Lower leg skin (tissue), 4 donors: Measurements from ENCODE around the gene IDS. TPM values are rescaled to one million over a fixed set of nuclear protein-coding genes. Genes with fewer than 3 reads are reported as not detected.
"Not testable (repeated sequence)": the region's sequence is repeated elsewhere in the genome, so short reads cannot be mapped to it uniquely, and the experiment has no call there.

Experiments
- DNase-seq, 2 donors: peaks; one replicate each; pipeline ENCODE4 v3.0.0-alpha.2; 2019; ENCODE audit warnings: low spot score in 2 of 2
- H3K4me3 ChIP-seq: fragments of 200-600 bp; sonication (generic); 2 replicates; pipeline ENCODE4 v1.5.1; 2017; ENCODE audit warnings: mild to moderate bottlenecking, low read depth; ENCODE audit not compliant: poor library complexity, severe bottlenecking
- POLR2A ChIP-seq, 2 donors: fragments of 450-650 bp; IDR thresholded peaks; one replicate each; pipeline ENCODE4 v1.6.1; 2016 to 2017; ENCODE audit warnings: antibody characterized with exemption in 2 of 2, mild to moderate bottlenecking in 1 of 2, moderate library complexity in 1 of 2
- WGBS, 2 donors: methylation state at CpG; one replicate each; pipeline ENCODE4 v1.1.5; 2018; 5-methylcytosine and 5-hydroxymethylcytosine counted together
- intact Hi-C: fragments of 100-400 bp; cut with DNase I; formaldehyde crosslinking; loops from one replicate; pipeline ENCODE4 v1.15.0; 2023; ENCODE audit warnings: low total_unique reads
- total RNA-seq, 4 donors: library from RNA; depleted of rRNA; stranded (reverse); fragments of >200 nt; gene quantifications; one replicate each; pipeline ENCODE4 v1.1.0, GENCODE V29; 2016
- TF ChIP-seq, protein P1 (sequence below), 3 donors: fragments of 450-650 bp; IDR thresholded peaks; one replicate each; pipeline ENCODE4 v1.5.1; 2016; ENCODE audit warnings: antibody characterized with exemption in 3 of 3, mild to moderate bottlenecking in 3 of 3, moderate library complexity in 2 of 3

The IDS gene
- total RNA-seq, 4 donors from 2014 or later = 57.2 to 79.5 (median 70.7) TPM

DNA sequence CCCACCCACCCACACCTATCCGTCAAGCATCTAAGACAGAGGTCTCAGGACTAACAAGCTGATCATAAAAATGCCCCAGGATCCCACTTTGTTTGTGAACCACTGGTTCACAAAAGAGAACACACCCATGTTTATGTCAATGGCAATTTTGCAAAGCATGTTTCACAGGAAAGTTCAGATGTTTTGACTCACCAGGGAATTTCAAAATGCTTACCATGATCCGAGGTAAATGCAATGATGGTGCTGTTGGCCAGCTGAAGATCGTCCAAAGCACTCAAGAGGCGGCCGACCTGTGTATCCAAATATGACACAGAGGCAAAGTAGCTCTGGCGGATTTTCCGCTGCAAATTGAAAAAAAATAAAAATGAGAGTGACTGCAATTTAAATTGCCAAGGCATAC is 15.0 kb downstream of the IDS start:
- intact Hi-C loops = no loop called here
- DNase-seq = no peak
- 66 to 68% methylated on average over 7 of the region's 7 CpGs for WGBS, 2 donors
- TF ChIP-seq, protein P1, sequence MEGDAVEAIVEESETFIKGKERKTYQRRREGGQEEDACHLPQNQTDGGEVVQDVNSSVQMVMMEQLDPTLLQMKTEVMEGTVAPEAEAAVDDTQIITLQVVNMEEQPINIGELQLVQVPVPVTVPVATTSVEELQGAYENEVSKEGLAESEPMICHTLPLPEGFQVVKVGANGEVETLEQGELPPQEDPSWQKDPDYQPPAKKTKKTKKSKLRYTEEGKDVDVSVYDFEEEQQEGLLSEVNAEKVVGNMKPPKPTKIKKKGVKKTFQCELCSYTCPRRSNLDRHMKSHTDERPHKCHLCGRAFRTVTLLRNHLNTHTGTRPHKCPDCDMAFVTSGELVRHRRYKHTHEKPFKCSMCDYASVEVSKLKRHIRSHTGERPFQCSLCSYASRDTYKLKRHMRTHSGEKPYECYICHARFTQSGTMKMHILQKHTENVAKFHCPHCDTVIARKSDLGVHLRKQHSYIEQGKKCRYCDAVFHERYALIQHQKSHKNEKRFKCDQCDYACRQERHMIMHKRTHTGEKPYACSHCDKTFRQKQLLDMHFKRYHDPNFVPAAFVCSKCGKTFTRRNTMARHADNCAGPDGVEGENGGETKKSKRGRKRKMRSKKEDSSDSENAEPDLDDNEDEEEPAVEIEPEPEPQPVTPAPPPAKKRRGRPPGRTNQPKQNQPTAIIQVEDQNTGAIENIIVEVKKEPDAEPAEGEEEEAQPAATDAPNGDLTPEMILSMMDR (IDR thresholded peaks at IDR 0.05) = no peak
- no peak for TF ChIP-seq POLR2A (IDR thresholded peaks at IDR 0.05)
- H3K4me3 ChIP-seq = no peak overlapping the region

DNA sequence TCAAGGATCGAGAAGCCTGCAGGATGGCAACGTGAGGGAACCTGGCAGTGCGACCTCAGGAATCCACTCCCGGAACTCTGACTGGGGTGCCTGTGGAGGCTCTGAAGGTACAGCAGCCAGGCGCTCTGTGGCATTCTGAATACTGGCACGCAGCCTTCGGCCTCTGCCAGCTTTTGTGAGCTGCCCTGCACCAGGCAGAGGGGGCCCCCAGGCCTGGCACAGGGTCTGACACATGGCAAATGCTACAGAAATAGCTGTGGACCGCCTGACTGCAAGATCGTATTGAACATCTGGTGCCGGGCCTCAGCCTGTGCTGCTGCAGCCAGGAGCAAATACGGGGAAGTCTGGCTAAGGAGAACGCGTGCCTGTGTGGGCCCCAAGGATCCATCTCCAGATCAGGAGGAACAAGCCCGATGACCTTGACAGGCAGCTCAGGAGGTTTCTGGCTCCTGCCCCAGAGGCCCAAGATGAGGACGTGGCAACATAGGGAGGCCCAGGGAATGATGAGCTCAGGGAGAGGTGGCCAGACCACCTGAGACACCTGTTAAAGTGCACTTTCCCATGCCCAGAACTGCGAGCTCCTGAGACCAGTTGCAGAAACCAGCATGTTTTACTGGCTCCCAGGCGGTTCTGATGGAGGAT is 16.6 kb downstream of the IDS start:
- H3K4me3 ChIP-seq, intact Hi-C loops: not testable (repeated sequence)
- whole genome bisulfite sequencing, 2 donors = 72 to 85% methylated on average over 7 to 8 of the region's 17 CpGs
- peak in 1 of 2 donors; percentile 57 for DNase-seq

DNA sequence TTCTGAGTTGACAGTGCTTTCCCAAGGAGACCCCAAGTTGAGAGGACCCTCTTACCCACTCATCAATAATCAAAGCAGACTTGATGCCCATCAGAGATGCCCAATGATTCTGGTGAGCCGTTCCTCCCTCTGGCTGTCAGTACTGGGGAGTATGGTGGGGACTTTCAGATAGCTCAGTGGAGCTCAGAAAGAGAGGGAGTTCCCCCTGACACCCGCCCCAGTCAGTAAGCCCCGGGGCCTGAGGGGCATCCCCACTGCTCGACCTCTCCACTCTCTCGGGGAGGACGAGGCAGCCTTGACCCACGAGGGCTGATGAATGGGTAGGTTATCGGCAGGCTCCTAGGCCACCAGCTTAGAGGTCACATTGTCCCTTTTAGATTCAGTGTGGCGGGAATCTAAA is 17.1 kb downstream of the IDS start:
- intact Hi-C loops = not testable (repeated sequence)

DNA sequence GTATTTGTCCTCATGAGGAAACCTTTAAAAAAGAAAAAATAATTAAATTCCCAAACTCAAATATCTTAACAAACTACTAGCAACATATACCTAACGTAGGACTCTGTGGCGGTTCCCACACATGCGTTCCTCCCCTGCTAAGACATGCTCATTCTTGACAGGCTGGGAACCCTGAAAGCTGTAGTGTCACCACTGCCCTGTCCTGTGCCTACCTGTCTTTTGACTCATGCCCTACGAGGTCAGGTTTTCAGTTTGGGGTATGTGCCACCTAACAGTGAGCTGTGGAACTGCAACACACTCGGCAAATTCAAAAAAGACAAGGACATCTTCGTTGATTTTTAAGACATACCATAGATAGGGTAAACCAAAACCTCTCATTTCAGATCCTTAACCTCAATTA is 17.8 kb downstream of the IDS start:
- intact Hi-C loops = no loop called here
- peak in 1 of 2 donors; percentile 52 for DNase-seq
- no peak overlapping the region for H3K4me3 ChIP-seq
- 56 to 62% methylated on average over 6 of the region's 6 CpGs for WGBS, 2 donors
- TF ChIP-seq, protein P1 (IDR thresholded peaks at IDR 0.05) = no peak
- TF ChIP-seq POLR2A (IDR thresholded peaks at IDR 0.05) = no peak

More for the DNA sequence above, 17.1 kb downstream of the IDS start:
- DNase-seq = peak in 1 of 2 donors; percentile 2
- not testable (repeated sequence) for H3K4me3 ChIP-seq
- WGBS, 2 donors = 100% methylated on average over 1 of the region's 9 CpGs; no CpG with 5 or more reads in 1 of the 2 donors

DNA sequence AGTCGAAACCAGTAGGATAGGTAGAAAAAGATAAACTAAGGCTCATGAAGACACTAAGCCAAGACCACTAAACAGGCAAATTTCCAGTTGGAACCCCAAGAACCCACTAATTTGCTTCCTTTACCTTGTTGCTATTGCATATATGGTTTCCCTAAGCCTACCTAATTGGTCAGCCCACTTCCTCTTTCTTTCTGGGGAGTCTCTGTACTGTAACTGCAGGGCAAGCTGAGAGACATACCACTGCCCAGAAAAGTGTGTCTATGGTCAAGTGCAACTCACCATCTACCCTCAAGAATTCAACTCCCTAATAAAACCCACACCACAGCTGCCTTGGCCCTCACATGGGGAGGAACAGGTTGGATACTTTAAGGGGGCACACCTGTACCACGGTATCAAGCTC is 28.6 kb downstream of the IDS start:
- DNase-seq = no peak
- no peak overlapping the region for H3K4me3 ChIP-seq
- intact Hi-C loops = no loop called here
- TF ChIP-seq, protein P1 (IDR thresholded peaks at IDR 0.05) = no peak
- 79 to 100% methylated on average over 2 of the region's 2 CpGs for WGBS, 2 donors

DNA sequence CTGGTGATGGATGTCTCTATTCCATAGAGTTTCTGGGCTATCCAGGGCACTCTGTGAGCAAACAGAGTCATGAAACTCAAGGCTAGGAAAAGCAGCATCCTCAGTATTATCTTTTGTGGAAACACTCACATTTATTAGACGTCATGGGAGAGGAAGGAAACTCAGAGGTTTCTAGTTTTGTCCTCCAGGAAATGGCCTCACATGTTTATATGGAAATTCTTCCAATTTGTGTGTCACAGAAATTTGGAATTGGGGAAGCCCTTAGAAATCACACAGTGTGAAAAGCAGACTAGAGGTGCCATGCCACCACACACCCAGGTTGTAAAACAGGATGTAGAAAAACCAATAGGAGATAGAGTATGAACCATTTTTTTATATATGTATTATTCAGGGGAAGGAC is 31.1 kb downstream of the IDS start:
- intact Hi-C loops = no loop called here
- no peak overlapping the region for H3K4me3 ChIP-seq
- DNase-seq = no peak
- 23 to 59% methylated on average over 1 of the region's 1 CpG for WGBS, 2 donors
- TF ChIP-seq, protein P1 (IDR thresholded peaks at IDR 0.05) = no peak
- no peak for TF ChIP-seq POLR2A (IDR thresholded peaks at IDR 0.05)

DNA sequence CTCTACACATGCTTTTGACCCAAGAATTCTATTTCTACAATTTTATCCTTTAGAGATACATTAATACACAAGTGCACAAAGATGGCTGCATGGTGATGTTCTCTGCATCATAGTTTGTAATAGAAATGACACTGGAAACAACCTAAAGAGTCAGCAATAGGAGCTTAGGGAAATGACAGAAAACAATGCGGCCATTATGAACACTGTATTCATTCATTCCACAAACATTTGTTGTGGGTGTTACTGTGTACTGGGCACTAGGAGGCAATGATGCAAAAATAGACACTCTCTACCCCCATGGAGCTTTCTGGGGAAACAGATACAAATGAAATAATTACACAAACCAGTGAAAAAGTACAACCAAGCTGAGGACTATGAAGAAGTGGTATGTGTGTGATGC is 32.0 kb downstream of the IDS start:
- TF ChIP-seq POLR2A (IDR thresholded peaks at IDR 0.05) = no peak
- TF ChIP-seq, protein P1 (IDR thresholded peaks at IDR 0.05) = no peak
- H3K4me3 ChIP-seq = no peak overlapping the region
- no peak for DNase-seq
- intact Hi-C loops = no loop called here
- 90 to 100% methylated on average over 1 of the region's 1 CpG for WGBS, 2 donors
